Motor neuron (in vitro differentiated cells): ENCODE data around the gene TBC1D1. TPM values are rescaled to one million over a fixed set of nuclear protein-coding genes. Genes with fewer than 3 reads are reported as not detected.

Experiments
- ATAC-seq, 8 experiments: fragments of 200-7000 bp; cut with Tn5 transposase; replicated peaks in 6 of 8; 2 replicates each; pipeline ENCODE4 v1.8.0; 2021; ENCODE audit warnings: mild to moderate bottlenecking in 8 of 8, moderate library complexity in 8 of 8
- H3K27ac ChIP-seq, 2 donors: fragments of 250-450 bp; sonication (Bioruptor Pico); 2 replicates each; pipeline ENCODE4 v1.9.0; 2021; ENCODE audit warnings: antibody characterized with exemption in 2 of 2, mild to moderate bottlenecking in 2 of 2, moderate library complexity in 1 of 2
- H3K4me1 ChIP-seq, 2 donors: fragments of 250-450 bp; sonication (Bioruptor Pico); replicated peaks in 1 of 2; 2 replicates each; pipeline ENCODE4 v1.6.1; 2021; ENCODE audit warnings: antibody characterized with exemption in 2 of 2, mild to moderate bottlenecking in 2 of 2, moderate library complexity in 1 of 2
- H3K4me3 ChIP-seq, 5 donors: fragments of 250-450 bp; sonication (Bioruptor Pico); 2 replicates each; pipeline ENCODE4 v1.9.0; 2021; ENCODE audit warnings: antibody characterized with exemption in 5 of 5, mild to moderate bottlenecking in 5 of 5, moderate library complexity in 4 of 5
- WGBS, 10 experiments: fragments of 450-650 bp; shearing (Covaris generic); methylation state at CpG; one replicate each; pipeline ENCODE4 v1.0.0; 2022; 5-methylcytosine and 5-hydroxymethylcytosine counted together
- in situ Hi-C, 9 experiments: fragments of 400-800 bp; cut with MboI; loops; one replicate each; pipeline ENCODE4 v1.15.0; 2021; ENCODE audit warnings: low sequenced_read_pairs in 9 of 9, low pct_unique_long_range_greater_than_20kb in 2 of 9; ENCODE audit not compliant: unreplicated experiment in 9 of 9
- total RNA-seq, 8 experiments: library from RNA; unstranded; fragments of 300-600 nt; gene quantifications; 2 replicates each; pipeline versions ENCODE4 v1.2.3 to v1.2.4, GENCODE V29; 2022

The TBC1D1 gene
- total RNA-seq, 8 experiments from 2014 or later = 14.3 to 83.6 (median 36.8) TPM

DNA sequence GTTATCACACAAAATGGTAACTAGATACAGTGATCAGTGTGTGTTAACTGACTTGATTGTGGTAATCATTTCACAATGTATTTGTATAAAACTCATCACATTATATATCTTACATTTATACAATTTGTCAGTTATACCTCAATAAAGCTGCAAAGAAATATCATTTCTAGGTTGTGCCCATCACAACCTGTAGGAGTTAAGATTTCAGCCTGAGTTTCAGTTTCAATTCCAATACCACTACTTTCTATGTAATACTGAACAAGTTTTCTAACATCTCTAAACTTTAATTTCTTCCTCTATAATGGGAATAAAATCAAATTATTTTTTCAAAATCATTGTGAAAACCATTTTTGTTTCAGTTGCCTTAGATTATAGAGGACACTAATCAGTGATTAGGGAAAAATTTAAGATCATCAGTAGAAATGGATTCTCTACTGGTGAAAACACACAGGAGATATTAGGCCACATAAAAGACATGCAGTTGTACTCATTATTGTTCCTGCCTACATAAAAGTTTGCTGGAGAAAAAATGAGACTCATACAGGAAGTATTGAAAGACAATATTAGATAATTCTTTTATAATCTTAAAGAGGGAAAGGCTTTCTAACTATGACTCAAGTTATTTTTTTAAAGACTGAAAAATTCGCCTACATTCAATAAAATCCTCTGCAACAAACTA is 18.4 kb upstream of the TBC1D1 start:
- WGBS, 10 experiments = 44 to 100% (median 71%) methylated on average over 1 of the region's 1 CpG; no CpG with 5 or more reads in 2 of the 10 experiments
- in situ Hi-C loops = no loop called here
- Histone ChIP-seq H3K4me1 (no peaks in the 10 kb centered on the region), H3K4me3 (no peak overlapping the region), H3K27ac (no peak overlapping the region)
- no peak for ATAC-seq

DNA sequence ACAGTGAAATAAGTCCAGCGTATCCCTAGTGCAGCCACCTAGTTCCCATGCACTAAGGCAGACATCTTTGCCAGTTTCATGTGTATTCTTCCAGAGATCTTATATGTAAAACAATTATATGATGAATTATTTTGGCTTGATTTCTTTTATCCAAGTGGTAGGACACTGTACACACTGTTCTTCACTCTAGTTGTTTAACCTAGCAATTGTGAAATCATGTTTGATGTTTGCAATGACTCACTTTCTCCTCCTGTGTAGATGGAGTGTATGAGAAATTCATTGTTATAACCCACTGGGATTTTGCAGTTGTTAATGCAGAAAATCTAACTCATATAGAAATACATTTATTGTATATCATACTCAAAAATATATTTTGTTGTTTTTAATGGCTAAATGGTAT is 17.5 kb upstream of the TBC1D1 start:
- no peak overlapping the region for H3K27ac ChIP-seq
- in situ Hi-C loops = no loop called here
- no peak overlapping the region for H3K4me3 ChIP-seq
- 89 to 100% (median 100%) methylated on average over 1 of the region's 1 CpG; no CpG with 5 or more reads in 4 of the 10 experiments for WGBS, 10 experiments
- peak in 4 of 8 experiments; percentile 39 to 68 (median 55) for ATAC-seq
- no peaks in the 10 kb centered on the region for H3K4me1 ChIP-seq

DNA sequence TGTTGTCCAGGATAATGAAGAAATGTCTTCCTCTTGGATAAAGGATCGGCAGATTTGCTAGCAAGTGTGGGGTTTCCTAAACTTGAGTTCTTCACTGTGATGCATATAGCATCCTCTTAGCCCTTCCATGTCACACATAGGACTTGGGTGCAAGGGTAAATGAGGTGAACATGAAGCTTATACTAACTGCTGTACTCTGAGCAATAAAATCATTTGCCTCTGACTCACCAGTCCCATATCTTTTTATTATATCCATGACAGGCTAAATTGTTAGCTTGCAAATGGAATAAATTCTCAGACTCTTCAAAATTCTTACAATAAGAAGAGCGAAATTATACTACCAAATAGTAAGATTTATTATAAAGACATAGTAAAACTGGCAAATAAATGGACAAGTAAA is 14.7 kb upstream of the TBC1D1 start:
- in situ Hi-C loops = no loop called here
- ATAC-seq = peak in 1 of 8 experiments; percentile 47
- no peak overlapping the region for H3K4me3 ChIP-seq
- no peaks in the 10 kb centered on the region for H3K4me1 ChIP-seq
- H3K27ac ChIP-seq = no peak overlapping the region
- WGBS, 10 experiments = 76 to 100% (median 94%) methylated on average over 1 to 2 of the region's 2 CpGs; no CpG with 5 or more reads in 1 of the 10 experiments

DNA sequence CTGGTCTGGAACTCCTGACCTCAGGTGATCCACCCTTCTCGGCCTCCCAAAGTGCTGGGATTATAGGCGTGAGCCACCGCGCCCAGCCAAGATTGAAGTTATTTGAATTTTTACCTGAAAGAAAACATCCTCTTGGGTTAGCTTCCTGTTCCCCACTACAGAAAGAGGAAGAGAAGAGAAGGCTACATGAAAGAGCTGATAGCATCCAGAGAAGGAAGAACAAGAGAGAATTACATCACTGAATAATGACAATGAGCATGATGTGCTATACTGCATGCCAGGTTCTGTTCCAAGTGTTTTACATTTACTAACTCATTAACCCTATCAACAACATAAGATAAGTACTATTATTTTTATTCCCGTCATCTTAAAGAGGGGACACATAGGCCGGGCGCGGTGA is 11.5 kb upstream of the TBC1D1 start:
- WGBS, 10 experiments = 98 to 100% (median 100%) methylated on average over 3 to 7 of the region's 8 CpGs; no CpG with 5 or more reads in 7 of the 10 experiments
- in situ Hi-C loops = no loop called here
- no peaks in the 10 kb centered on the region for H3K4me1 ChIP-seq
- no peak overlapping the region for H3K27ac ChIP-seq
- no peak for ATAC-seq
- H3K4me3 ChIP-seq = no peak overlapping the region

- WGBS, 10 experiments = 5 to 100% (median 86%) methylated on average over 3 to 5 of the region's 5 CpGs; no CpG with 5 or more reads in 2 of the 10 experiments
- Histone ChIP-seq H3K4me3 (no peak overlapping the region), H3K4me1 (no peaks in the 10 kb centered on the region), H3K27ac (no peak overlapping the region)
- ATAC-seq = no peak
- in situ Hi-C loops = no loop called here
Observed at GRCh38 chr4:37881811-37882210, 9.1 kb upstream of the TBC1D1 start.

GRCh38 chr4:37882665-37883296 is 8.1 kb upstream of the TBC1D1 start:
- WGBS, 10 experiments = 10 to 61% (median 43%) methylated on average over 1 to 4 of the region's 4 CpGs
- H3K4me1 ChIP-seq = no peaks in the 10 kb centered on the region
- in situ Hi-C loops = no loop called here
- no peak for ATAC-seq
- H3K27ac ChIP-seq = no peak overlapping the region
- no peak overlapping the region for H3K4me3 ChIP-seq

- Histone ChIP-seq H3K27ac (no peak overlapping the region), H3K4me1 (peaks cover 0 to 1% of the 10 kb centered on the region in 2 donors), H3K4me3 (no peak overlapping the region)
- in situ Hi-C loops = no loop called here
- WGBS, 10 experiments = 50 to 83% (median 66%) methylated on average over 2 to 3 of the region's 3 CpGs; no CpG with 5 or more reads in 4 of the 10 experiments
- no peak for ATAC-seq
Observed at GRCh38 chr4:37884855-37885487, 5.9 kb upstream of the TBC1D1 start.

GRCh38 chr4:37885496-37885895 is 5.4 kb upstream of the TBC1D1 start:
- Histone ChIP-seq H3K4me3 (no peak overlapping the region), H3K4me1 (peaks cover 0 to 5% of the 10 kb centered on the region in 2 donors), H3K27ac (no peak overlapping the region)
- in situ Hi-C loops = no loop called here
- ATAC-seq = no peak
- 44 to 94% (median 88%) methylated on average over 3 to 8 of the region's 8 CpGs for WGBS, 10 experiments

- peaks cover 0 to 5% of the 10 kb centered on the region in 2 donors for H3K4me1 ChIP-seq
- 0 to 67% (median 18%) methylated on average over 1 to 16 of the region's 63 CpGs; no CpG with 5 or more reads in 3 of the 10 experiments for WGBS, 10 experiments
- H3K4me3 ChIP-seq = peak overlapping the region; percentile 41 to 54 (median 45)
- in situ Hi-C loops = no loop called here
- peak; percentile 25 to 79 (median 70) for ATAC-seq
- H3K27ac ChIP-seq = no peak overlapping the region
Observed at GRCh38 chr4:37889849-37890800, 759 bp upstream of the TBC1D1 start.

GRCh38 chr4:37891260-37892159 is 626 bp downstream of the TBC1D1 start:
- H3K4me3 ChIP-seq = peak overlapping the region; percentile 41 to 54 (median 45)
- WGBS, 10 experiments = 0 to 30% (median 7%) methylated on average over 1 to 5 of the region's 49 CpGs
- peaks cover 0 to 5% of the 10 kb centered on the region in 2 donors for H3K4me1 ChIP-seq
- in situ Hi-C loops = no loop called here
- ATAC-seq = peak in 6 of 8 experiments; percentile 3 to 57 (median 42)
- no peak overlapping the region for H3K27ac ChIP-seq

DNA sequence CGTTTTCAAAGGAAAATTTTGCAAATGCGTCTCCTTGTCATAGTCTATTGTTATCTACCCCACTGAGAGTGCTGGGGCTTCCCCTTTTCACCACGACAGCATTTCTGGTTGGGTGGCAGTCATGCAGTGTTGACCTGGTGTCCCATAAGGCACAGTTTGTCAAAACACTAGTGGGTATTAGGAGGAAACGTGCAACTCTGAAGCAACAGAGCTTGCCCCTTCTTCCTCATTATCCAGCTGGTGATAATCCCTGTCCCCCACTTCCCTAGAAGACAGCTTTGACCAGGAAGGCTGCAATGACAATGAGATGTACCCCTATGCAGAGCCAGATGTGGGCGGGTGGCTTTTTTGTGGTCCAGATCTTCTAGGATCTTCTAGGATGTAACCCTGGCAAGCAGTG is 1.8 kb downstream of the TBC1D1 start:
- Histone ChIP-seq H3K4me3 (no peak overlapping the region), H3K4me1 (peaks cover 0 to 5% of the 10 kb centered on the region in 2 donors), H3K27ac (no peak overlapping the region)
- WGBS, 10 experiments = 29 to 100% (median 73%) methylated on average over 1 to 4 of the region's 5 CpGs
- in situ Hi-C loops = no loop called here
- no peak for ATAC-seq

- Histone ChIP-seq H3K4me1 (peaks cover 0 to 5% of the 10 kb centered on the region in 2 donors), H3K4me3 (no peak overlapping the region), H3K27ac (no peak overlapping the region)
- 58 to 100% (median 80%) methylated on average over 1 to 3 of the region's 3 CpGs; no CpG with 5 or more reads in 3 of the 10 experiments for WGBS, 10 experiments
- no peak for ATAC-seq
- in situ Hi-C loops = no loop called here
Observed at GRCh38 chr4:37893164-37893563, 2.3 kb downstream of the TBC1D1 start.
